OCI-LY7 (cell line): ENCODE data around the gene TET3. TPM values are rescaled to one million over a fixed set of nuclear protein-coding genes. Genes with fewer than 3 reads are reported as not detected.

ENCODE experiments used
- BruUV-seq: library from RNA; stranded (reverse); fragments of 400-500 nt; replicated peaks from 2 replicates; lab custom pipeline; 2021; lab: Mats Ljungman, UMichigan
- CTCF ChIA-PET: fragments of 300-600 bp; sonication (Branson Sonifier 250); formaldehyde crosslinking; loops from one replicate; lab custom pipeline; 2022; ENCODE audit warnings: antibody characterized with exemption; ENCODE audit not compliant: unreplicated experiment; lab: Charles Lee
- POLR2A ChIA-PET: fragments of 300-600 bp; sonication (Branson Sonifier 250); formaldehyde crosslinking; loops from one replicate; lab custom pipeline; 2022; ENCODE audit warnings: antibody characterized with exemption; lab: Charles Lee
- DNase-seq: peaks from one replicate; pipeline ENCODE4 v3.0.0-alpha.2; 2015; ENCODE audit warnings: low spot score
- H2AFZ ChIP-seq: fragments of 200-600 bp; sonication (generic), shearing (Covaris generic); 2 replicates; pipeline ENCODE4 v1.6.1; 2014; ENCODE audit warnings: mild to moderate bottlenecking, antibody characterized with exemption, low read length, moderate library complexity
- H3K27ac ChIP-seq: fragments of 200-600 bp; sonication (generic); 2 replicates; pipeline ENCODE4 v1.5.1; 2014; ENCODE audit warnings: mixed run types, low read depth, mild to moderate bottlenecking, moderate library complexity, low read length, inconsistent platforms; ENCODE audit not compliant: poor library complexity, severe bottlenecking
- H3K36me3 ChIP-seq: fragments of 200-600 bp; sonication (generic); 2 replicates; pipeline ENCODE4 v1.6.1; 2014; ENCODE audit warnings: mild to moderate bottlenecking, antibody characterized with exemption, low read length, moderate library complexity, mixed read lengths; ENCODE audit not compliant: insufficient read depth
- H3K4me1 ChIP-seq: fragments of 200-600 bp; sonication (generic); 2 replicates; pipeline ENCODE4 v1.5.1; 2014; ENCODE audit warnings: mild to moderate bottlenecking, low read length; ENCODE audit not compliant: insufficient read depth, poor library complexity, severe bottlenecking
- H3K4me2 ChIP-seq: fragments of 200-600 bp; sonication (generic); 2 replicates; pipeline ENCODE4 v1.6.1; 2014; ENCODE audit warnings: mild to moderate bottlenecking, low read length
- H3K4me3 ChIP-seq: fragments of 200-600 bp; sonication (generic); 2 replicates; pipeline ENCODE4 v1.5.1; 2014; ENCODE audit warnings: mild to moderate bottlenecking, low read depth, low read length; ENCODE audit not compliant: poor library complexity, severe bottlenecking
- H3K79me2 ChIP-seq: fragments of 200-600 bp; sonication (generic); 2 replicates; pipeline ENCODE4 v1.6.1; 2016; ENCODE audit warnings: low read depth, mild to moderate bottlenecking, low read length, moderate library complexity, mixed read lengths; ENCODE audit not compliant: insufficient read depth
- H3K9me2 ChIP-seq: fragments of 200-600 bp; sonication (generic); 2 replicates; pipeline ENCODE4 v1.6.1; 2016; ENCODE audit warnings: mild to moderate bottlenecking, low read length, mixed read lengths; ENCODE audit not compliant: insufficient read depth
- H3K9me3 ChIP-seq: fragments of 200-600 bp; sonication (generic); 2 replicates; pipeline ENCODE4 v1.6.1; 2014; ENCODE audit warnings: mild to moderate bottlenecking, mixed run types, low read length, mixed read lengths
- H4K20me1 ChIP-seq: fragments of 200-600 bp; sonication (generic); 2 replicates; pipeline ENCODE4 v1.6.1; 2014; ENCODE audit warnings: mild to moderate bottlenecking, antibody characterized with exemption, low read length, moderate library complexity, mixed read lengths; ENCODE audit not compliant: insufficient read depth
- CTCF ChIP-seq: fragments of 200-600 bp; sonication (generic); conservative IDR thresholded peaks from 2 replicates; pipeline ENCODE4 v1.5.1; 2014; ENCODE audit warnings: mild to moderate bottlenecking, antibody characterized with exemption, low read length, moderate library complexity, mixed read lengths
- EZH2phosphoT487 ChIP-seq: fragments of 200-600 bp; sonication (generic); IDR thresholded peaks from 2 replicates; pipeline ENCODE4 v1.6.1; 2018; ENCODE audit warnings: low read depth, borderline replicate concordance, mild to moderate bottlenecking, mixed run types, antibody characterized with exemption, low read length, moderate library complexity, mixed read lengths
- intact Hi-C: fragments of 100-400 bp; cut with micrococcal nuclease; formaldehyde crosslinking; loops from one replicate; pipeline ENCODE4 v1.10.0; 2022; ENCODE audit not compliant: unreplicated experiment
- total RNA-seq, 2 experiments: library from RNA; depleted of rRNA in 1 of 2; stranded (reverse); fragments of >200 nt in 1 of 2; shearing (Covaris generic) in 1 of 2; gene quantifications; 2 replicates each; pipeline ENCODE4 v1.2.3, GENCODE V29; 2014 to 2022

Gene TET3
- total RNA-seq, 2 experiments from 2014 or later: 14.7 to 25.2 TPM

GRCh38 chr2:74025971-74026612 lies 41.4 kb downstream of the TET3 start:
- H3K27ac ChIP-seq: no peak overlapping the region
- ChIA-PET CTCF (no interaction called here), POLR2A (interaction anchor here (0.6 to 1.2 kb wide), 3 partner anchors 10 to 393 kb away, joined by 3 to 5 read pairs (median 3); no protein-coding TSS in a partner anchor)
- no peak overlapping the region for H3K4me2 ChIP-seq
- peaks cover 11% of the 10 kb centered on the region; the same call in 1 of the 2 replicates for H3K9me3 ChIP-seq
- H3K4me1 ChIP-seq: peaks cover 24% of the 10 kb centered on the region
- peaks cover 14% of the 10 kb centered on the region for H3K36me3 ChIP-seq
- H3K9me2 ChIP-seq: no peaks in the 10 kb centered on the region
- BruUV-seq: no TSS peak
- peaks cover 54% of the 10 kb centered on the region; the same call in 1 of the 2 replicates for H3K79me2 ChIP-seq
- no peak for DNase-seq
- H3K4me3 ChIP-seq: no peak overlapping the region
- intact Hi-C loops: no loop called here
- H2AFZ ChIP-seq: no peak overlapping the region
- TF ChIP-seq EZH2phosphoT487 (no peak), CTCF (no peak)
- H4K20me1 ChIP-seq: 0 out of 2 replicates have a peak, but pooled peaks cover 12% of the 10 kb centered on the region

GRCh38 chr2:74026687-74027241 lies 42.1 kb downstream of the TET3 start:
- no peak for DNase-seq
- Histone ChIP-seq H3K4me1 (peaks cover 24% of the 10 kb centered on the region), H4K20me1 (peaks cover 19% of the 10 kb centered on the region; the same call in 1 of the 2 replicates), H3K27ac (no peak overlapping the region), H3K4me3 (no peak overlapping the region), H3K9me3 (peaks cover 11% of the 10 kb centered on the region; the same call in 1 of the 2 replicates), H2AFZ (no peak overlapping the region), H3K36me3 (peaks cover 14% of the 10 kb centered on the region), H3K79me2 (peaks cover 58% of the 10 kb centered on the region), H3K9me2 (no peaks in the 10 kb centered on the region), H3K4me2 (no peak overlapping the region)
- BruUV-seq: no TSS peak
- ChIA-PET POLR2A (interaction anchor here (0.7 to 1.2 kb wide), 3 partner anchors 9 to 208 kb away, joined by 3 to 5 read pairs (median 3); no protein-coding TSS in a partner anchor), CTCF (no interaction called here)
- TF ChIP-seq EZH2phosphoT487 (no peak), CTCF (no peak)
- intact Hi-C loops: no loop called here
